ENCODE results near the gene DPY19L1.

DNA sequence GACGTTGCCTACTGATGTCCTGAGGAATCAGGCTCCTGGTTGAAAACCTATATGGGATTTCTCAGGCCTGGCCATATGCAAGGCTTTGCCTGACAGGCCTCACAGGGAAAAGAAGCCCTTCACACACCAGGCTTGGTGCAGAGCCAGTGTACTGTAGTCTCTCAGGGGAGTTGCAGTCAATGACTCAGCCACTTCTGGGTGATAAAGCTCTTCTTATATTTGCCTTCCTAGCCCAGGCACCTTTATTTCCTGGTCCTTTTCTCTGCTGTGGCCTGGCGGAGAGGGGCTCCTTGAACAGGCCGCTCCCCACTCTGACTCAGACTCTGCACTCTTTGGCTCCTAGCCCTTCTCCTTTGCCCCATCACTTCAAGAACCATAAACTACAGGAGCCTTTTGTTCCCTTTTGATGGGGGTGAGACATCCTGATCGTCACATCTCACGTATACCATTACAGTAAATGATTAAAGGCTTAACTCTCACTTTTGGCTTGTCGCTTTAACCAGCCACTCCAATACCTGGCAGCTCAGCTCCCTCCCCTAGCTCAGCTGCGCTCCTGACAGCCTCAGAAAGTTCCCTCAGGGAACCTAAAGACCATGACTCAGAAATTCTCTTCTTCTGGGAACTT lies 33.5 kb downstream of the DPY19L1 start:
- TF ChIP-seq, protein P1, sequence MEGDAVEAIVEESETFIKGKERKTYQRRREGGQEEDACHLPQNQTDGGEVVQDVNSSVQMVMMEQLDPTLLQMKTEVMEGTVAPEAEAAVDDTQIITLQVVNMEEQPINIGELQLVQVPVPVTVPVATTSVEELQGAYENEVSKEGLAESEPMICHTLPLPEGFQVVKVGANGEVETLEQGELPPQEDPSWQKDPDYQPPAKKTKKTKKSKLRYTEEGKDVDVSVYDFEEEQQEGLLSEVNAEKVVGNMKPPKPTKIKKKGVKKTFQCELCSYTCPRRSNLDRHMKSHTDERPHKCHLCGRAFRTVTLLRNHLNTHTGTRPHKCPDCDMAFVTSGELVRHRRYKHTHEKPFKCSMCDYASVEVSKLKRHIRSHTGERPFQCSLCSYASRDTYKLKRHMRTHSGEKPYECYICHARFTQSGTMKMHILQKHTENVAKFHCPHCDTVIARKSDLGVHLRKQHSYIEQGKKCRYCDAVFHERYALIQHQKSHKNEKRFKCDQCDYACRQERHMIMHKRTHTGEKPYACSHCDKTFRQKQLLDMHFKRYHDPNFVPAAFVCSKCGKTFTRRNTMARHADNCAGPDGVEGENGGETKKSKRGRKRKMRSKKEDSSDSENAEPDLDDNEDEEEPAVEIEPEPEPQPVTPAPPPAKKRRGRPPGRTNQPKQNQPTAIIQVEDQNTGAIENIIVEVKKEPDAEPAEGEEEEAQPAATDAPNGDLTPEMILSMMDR (IDR thresholded peaks at IDR 0.05): no peak
- no peak for TF ChIP-seq POLR2A (IDR thresholded peaks at IDR 0.05)
